Pancreas (tissue), 10 donors: ENCODE results near the gene KCNH6. TPM values are rescaled to one million over a fixed set of nuclear protein-coding genes. Genes with fewer than 3 reads are reported as not detected.

Experiments
- ATAC-seq, 4 donors: fragments of 200-7000 bp; cut with Tn5 transposase; one replicate each; pipeline versions ENCODE4 v1.8.0 to v1.9.1; 2020; ENCODE audit warnings: mild to moderate bottlenecking in 4 of 4, moderate library complexity in 4 of 4
- DNase-seq, 6 donors: peaks; one replicate each; pipeline ENCODE4 v3.0.0-alpha.2; 2020
- FAIRE-seq: peaks from 2 replicates; lab custom pipeline; 2012; peaks lifted over from hg19 to GRCh38; lab: Jason Lieb, UNC
- H3K27ac ChIP-seq, 4 donors: fragments of 200-600 bp; sonication (generic); 1 replicate in 3 of 4; 2 replicates in 1 of 4; pipeline versions ENCODE4 v1.5.0 to v1.8.0; 2020
- H3K27me3 ChIP-seq, 4 donors: fragments of 200-600 bp; one replicate each; pipeline ENCODE4 v1.8.0; 2021
- H3K36me3 ChIP-seq, 3 donors: fragments of 200-600 bp; sonication (generic) in 1 of 3; one replicate each; pipeline versions ENCODE4 v1.5.0 to v1.8.0; 2020 to 2021
- H3K4me1 ChIP-seq, 3 donors: fragments of 200-600 bp; one replicate each; pipeline ENCODE4 v1.8.0; 2021
- H3K4me3 ChIP-seq, 4 donors: fragments of 200-600 bp; sonication (generic) in 2 of 4; one replicate each; pipeline versions ENCODE4 v1.5.0 to v1.8.0; 2020 to 2021
- H3K9me3 ChIP-seq, 4 donors: fragments of 200-600 bp; one replicate each; pipeline ENCODE4 v1.8.0; 2021
- CTCF ChIP-seq, 4 donors: fragments of 200-600 bp; sonication (generic) in 3 of 4; IDR thresholded peaks; one replicate each; pipeline versions ENCODE4 v1.5.0 to v1.8.0; 2021; ENCODE audit warnings: antibody characterized with exemption in 4 of 4
- WGBS, 2 donors: extraction: QIAGEN DNeasy Blood & Tissue Kit; methylation state at CpG; one replicate each; pipeline ENCODE4 v1.1.7; 2013; 5-methylcytosine and 5-hydroxymethylcytosine counted together
- intact Hi-C, 3 donors: fragments of 100-400 bp; cut with DNase I; formaldehyde crosslinking; loops; one replicate each; pipeline versions ENCODE4 v1.11.1 to v1.14.2; 2022
- polyA plus RNA-seq, 2 donors: library from polyadenylated mRNA; stranded (reverse); fragments of 200-250 nt; gene quantifications; one replicate each; pipeline ENCODE4 v1.2.3, GENCODE V29; 2013
- total RNA-seq, 6 donors: library from RNA; stranded (reverse); fragmentation: NEBNext Ultra II Directional in 4 of 6; extraction: Animal tissue kit (Norgen Biotek cat#: 25700) in 4 of 6; gene quantifications; one replicate each; pipeline versions ENCODE4 v1.2.1 to v1.2.4, GENCODE V29; 2021 to 2023
- donor health status: healthy with polysubstance abuse.
- donor health status: DM: no; HTN: no; CAD: no; lungs with moderate emphysema.
- donor health status: DM: no; HTN: no; CAD: no.
- donor health status: control.
- donor health status: control.
- donor health status: Bipolar disorder and iron deficiency.
- donor health status: DM: yes; HTN: yes; CAD: no.
- donor health status: DM: no; HTN: no; CAD: no.
- donor health status: DM: no; HTN: no; CAD: no.
- donor health status: DM: yes; HTN: yes; CAD: no.

Gene KCNH6
- total and polyA plus RNA-seq, 8 donors, result 0.35 to 12.5 (median 0.95) TPM

- TF ChIP-seq CTCF (IDR thresholded peaks at IDR 0.05), result no peak
- DNase-seq, result peak in 1 of 6 donors; percentile 15
- Histone ChIP-seq H3K27ac (no peak overlapping the region), H3K36me3 (no peaks in the 10 kb centered on the region), H3K4me3 (no peak overlapping the region), H3K27me3 (no peaks in the 10 kb centered on the region), H3K9me3 (no peaks in the 10 kb centered on the region), H3K4me1 (peaks cover 0 to 3% (median 0%) of the 10 kb centered on the region in 3 donors)
- 78 to 86% methylated on average over 9 of the region's 9 CpGs for WGBS, 2 donors
- ATAC-seq, result no peak
- FAIRE-seq, result no peak
- intact Hi-C loops, result no loop called here
Observed at GRCh38 chr17:63498626-63499195, 24.4 kb upstream of the KCNH6 start.

DNA sequence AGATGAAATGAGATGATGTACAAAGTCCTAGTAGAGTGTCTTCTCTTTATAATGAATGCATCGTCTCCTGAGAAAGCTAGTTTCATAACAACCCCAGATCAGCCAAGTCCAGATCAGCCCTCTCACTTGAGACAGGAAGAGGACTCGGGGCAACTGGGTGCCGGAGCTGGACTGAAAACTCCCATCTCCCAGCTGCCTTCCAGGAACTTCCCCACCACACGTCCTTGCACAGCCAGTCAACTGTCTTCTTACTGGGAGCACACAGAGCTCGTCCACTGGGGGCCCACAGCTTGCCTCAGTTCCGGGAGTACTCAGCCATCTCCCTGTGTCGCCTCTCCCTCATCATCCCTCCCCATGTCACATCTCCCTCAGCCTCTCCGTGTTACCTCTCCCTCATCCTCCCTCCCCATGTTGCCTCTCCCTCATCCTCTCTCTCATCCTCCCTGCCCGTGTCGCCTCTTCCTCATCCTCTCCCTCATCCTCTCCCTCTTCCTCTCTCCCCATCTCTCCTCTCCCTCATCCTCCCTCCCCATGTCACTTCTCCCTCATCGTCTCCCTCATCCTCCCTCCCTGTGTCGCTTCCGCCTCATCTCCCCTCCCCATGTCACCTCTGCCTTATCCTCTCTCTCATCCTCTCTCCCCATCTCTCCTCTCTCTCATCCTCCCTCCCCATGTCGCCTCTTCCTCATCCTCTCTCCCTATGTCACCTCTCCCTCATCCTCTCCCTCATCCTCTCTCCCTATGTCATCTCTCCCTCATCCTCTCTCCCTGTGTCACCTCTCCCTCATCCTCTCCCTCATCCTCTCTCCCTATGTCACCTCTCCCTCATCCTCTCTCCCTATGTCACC lies 22.4 kb upstream of the KCNH6 start:
- no peak overlapping the region for H3K27ac ChIP-seq
- H3K4me3 ChIP-seq, result no peak overlapping the region
- intact Hi-C loops, result no loop called here
- ATAC-seq, result peak in 1 of 4 donors; percentile 22
- H3K27me3 ChIP-seq, result no peaks in the 10 kb centered on the region
- peaks cover 0 to 3% (median 0%) of the 10 kb centered on the region in 3 donors for H3K4me1 ChIP-seq
- 55 to 66% methylated on average over 14 of the region's 14 CpGs for WGBS, 2 donors
- TF ChIP-seq CTCF (IDR thresholded peaks at IDR 0.05), result no peak
- H3K9me3 ChIP-seq, result no peaks in the 10 kb centered on the region
- peak in 1 of 6 donors; percentile 15 for DNase-seq
- H3K36me3 ChIP-seq, result no peaks in the 10 kb centered on the region
- FAIRE-seq, result no peak

- no peak for DNase-seq
Observed at GRCh38 chr17:63503341-63503705, 19.8 kb upstream of the KCNH6 start.

GRCh38 chr17:63504261-63504660 lies 18.9 kb upstream of the KCNH6 start:
- no peak for FAIRE-seq
- no peak for TF ChIP-seq CTCF (IDR thresholded peaks at IDR 0.05)
- no peak overlapping the region for H3K27ac ChIP-seq
- no peak overlapping the region for H3K4me3 ChIP-seq
- DNase-seq, result no peak
- H3K9me3 ChIP-seq, result no peaks in the 10 kb centered on the region
- intact Hi-C loops, result no loop called here
- no peaks in the 10 kb centered on the region for H3K27me3 ChIP-seq
- peaks cover 0 to 3% (median 0%) of the 10 kb centered on the region in 3 donors for H3K4me1 ChIP-seq
- no peaks in the 10 kb centered on the region for H3K36me3 ChIP-seq
- no peak for ATAC-seq

More at GRCh38 chr17:63503341-63503705, 19.8 kb upstream of the KCNH6 start:
- peak overlapping the region in 1 of 4 donors; percentile 24 for H3K27ac ChIP-seq
- H3K4me3 ChIP-seq, result no peak overlapping the region
- H3K27me3 ChIP-seq, result no peaks in the 10 kb centered on the region
- no peaks in the 10 kb centered on the region for H3K9me3 ChIP-seq
- no peak for FAIRE-seq
- 27 to 31% methylated on average over 8 of the region's 8 CpGs for WGBS, 2 donors
- TF ChIP-seq CTCF (IDR thresholded peaks at IDR 0.05), result no peak
- intact Hi-C loops, result no loop called here
- peaks cover 0 to 3% (median 0%) of the 10 kb centered on the region in 3 donors for H3K4me1 ChIP-seq
- ATAC-seq, result peak in 2 of 4 donors; percentile 30 to 31
- no peaks in the 10 kb centered on the region for H3K36me3 ChIP-seq

GRCh38 chr17:63505341-63505740 lies 17.8 kb upstream of the KCNH6 start:
- FAIRE-seq, result no peak
- intact Hi-C loops, result no loop called here
- 83 to 91% methylated on average over 9 of the region's 9 CpGs for WGBS, 2 donors
- no peak for TF ChIP-seq CTCF (IDR thresholded peaks at IDR 0.05)
- no peak for DNase-seq
- Histone ChIP-seq H3K27ac (no peak overlapping the region), H3K4me1 (peaks cover 0 to 3% (median 0%) of the 10 kb centered on the region in 3 donors), H3K4me3 (no peak overlapping the region), H3K27me3 (no peaks in the 10 kb centered on the region), H3K9me3 (no peaks in the 10 kb centered on the region), H3K36me3 (no peaks in the 10 kb centered on the region)
- ATAC-seq, result no peak
